NCI-H1436 treated with DMSO at 0.1 percent for 48 hours (cell line): ENCODE results near the gene UGT2A3.

Source experiments
- DNase-seq: peaks from one replicate; lab custom pipeline; 2025; lab: John Stamatoyannopoulos, UW

The UGT2A3 gene

GRCh38 chr4:68912807-68913206 is 38.8 kb downstream of the UGT2A3 start:
- no peak for DNase-seq

GRCh38 chr4:68909385-68909784 is 42.2 kb downstream of the UGT2A3 start:
- no peak for DNase-seq

GRCh38 chr4:68907788-68908700 is 43.6 kb downstream of the UGT2A3 start:
- no peak for DNase-seq

GRCh38 chr4:68907245-68907644 is 44.4 kb downstream of the UGT2A3 start:
- no peak for DNase-seq

DNA sequence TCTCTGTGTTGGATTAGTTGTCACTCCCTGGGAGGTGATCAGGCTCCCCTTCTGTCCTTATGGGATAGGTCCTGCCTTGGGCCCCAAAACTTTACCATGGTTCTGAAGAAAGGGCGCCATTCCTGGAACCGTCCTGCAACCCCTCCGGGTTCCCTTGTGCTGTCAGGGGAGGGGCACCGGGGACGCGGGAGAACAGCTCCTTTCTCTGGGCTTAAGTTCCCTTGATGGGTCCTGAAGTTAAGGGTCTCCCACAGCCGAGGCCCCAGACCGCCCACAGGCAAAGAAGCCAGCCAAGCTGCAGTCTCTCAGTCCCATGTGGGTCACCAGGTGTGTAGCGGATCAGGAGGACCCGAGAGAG is 44.8 kb downstream of the UGT2A3 start:
- DNase-seq: no peak

- no peak for DNase-seq
Measured at GRCh38 chr4:68905939-68906779, 45.4 kb downstream of the UGT2A3 start.

GRCh38 chr4:68905598-68905938 is 46.0 kb downstream of the UGT2A3 start:
- DNase-seq: no peak

DNA sequence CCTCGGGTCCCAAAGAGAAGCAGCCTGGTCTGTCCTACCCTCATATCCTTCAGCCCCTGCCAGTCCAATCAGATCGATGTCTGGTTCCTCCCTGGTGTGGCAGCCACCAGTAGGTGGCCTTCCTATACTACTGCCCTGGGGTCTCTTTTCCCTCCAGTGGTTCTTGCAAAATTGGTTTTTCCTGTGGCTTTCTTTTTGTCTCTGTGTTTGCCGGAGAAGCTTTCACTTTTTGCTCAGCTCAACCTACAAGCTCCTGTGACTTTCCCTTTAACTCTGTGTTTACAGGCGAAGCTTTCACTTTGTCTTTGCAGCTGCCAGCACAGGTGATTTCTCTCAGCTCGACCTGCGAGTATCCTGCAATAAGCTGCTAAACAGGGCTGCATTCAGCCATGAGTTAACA is 46.8 kb downstream of the UGT2A3 start:
- no peak for DNase-seq

GRCh38 chr4:68896749-68897148 is 54.9 kb downstream of the UGT2A3 start:
- no peak for DNase-seq

- DNase-seq: no peak
Measured at GRCh38 chr4:68895561-68896198, 55.9 kb downstream of the UGT2A3 start.

- DNase-seq: no peak
Measured at GRCh38 chr4:68892861-68893260, 58.7 kb downstream of the UGT2A3 start.

- DNase-seq: no peak
Measured at GRCh38 chr4:68891678-68892077, 59.9 kb downstream of the UGT2A3 start.

DNA sequence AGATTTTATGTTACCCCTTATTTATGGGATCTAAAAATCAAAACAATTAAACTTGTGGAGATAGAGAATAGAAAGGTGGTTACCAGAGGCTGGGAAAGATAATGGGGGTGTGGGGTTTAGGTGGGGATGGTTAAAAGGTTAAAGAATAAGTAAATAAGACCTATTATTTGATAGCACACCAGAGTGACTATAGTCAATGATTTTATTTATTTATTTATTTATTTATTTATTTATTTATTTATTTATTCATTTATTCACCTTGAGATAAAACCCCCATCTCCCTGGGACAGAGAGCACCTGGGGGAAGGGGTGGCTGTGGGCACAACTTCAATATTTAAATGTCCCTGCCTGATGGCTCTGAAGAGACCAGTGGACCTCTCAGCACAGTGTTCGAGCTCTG is 66.1 kb downstream of the UGT2A3 start:
- no peak for DNase-seq

- no peak for DNase-seq
Measured at GRCh38 chr4:68883870-68884269, 67.7 kb downstream of the UGT2A3 start.
